Fibroblast of skin of right biceps (primary cell): ENCODE data around the gene GOLGA8A.
"Not testable (repeated sequence)": the region's sequence is repeated elsewhere in the genome, so short reads cannot be mapped to it uniquely, and the experiment has no call there.

Experiments
- DNase-seq: peaks from one replicate; pipeline ENCODE4 v3.0.0-alpha.2; 2013

The GOLGA8A gene

GRCh38 chr15:34408973-34409372 lies 28.6 kb downstream of the GOLGA8A start:
- DNase-seq: not testable (repeated sequence)

- not testable (repeated sequence) for DNase-seq
These were observed 33.7 kb downstream of the GOLGA8A start for GRCh38 chr15:34403899-34404298.

- not testable (repeated sequence) for DNase-seq
These were observed 34.4 kb downstream of the GOLGA8A start for GRCh38 chr15:34403160-34403598.

- not testable (repeated sequence) for DNase-seq
These were observed 39.9 kb downstream of the GOLGA8A start for GRCh38 chr15:34397637-34398259.

- not testable (repeated sequence) for DNase-seq
These were observed 44.6 kb downstream of the GOLGA8A start for GRCh38 chr15:34392981-34393380.

GRCh38 chr15:34389594-34390086 lies 48.0 kb downstream of the GOLGA8A start:
- not testable (repeated sequence) for DNase-seq
